BJ (cell line): Measurements from ENCODE around the gene LMAN1L. TPM values are rescaled to one million over a fixed set of nuclear protein-coding genes. Genes with fewer than 3 reads are reported as not detected.

Experiments
- CTCF ChIA-PET: fragments of 350-600 bp; formaldehyde crosslinking; extraction: SDS; loops from one replicate; lab custom pipeline; 2021; ENCODE audit warnings: antibody characterized with exemption, inconsistent platforms; lab: Yijun Ruan, JAX
- POLR2A ChIA-PET: fragments of 300-600 bp; sonication (Branson Sonifier 250); formaldehyde crosslinking; extraction: SDS; loops from one replicate; lab custom pipeline; 2021; ENCODE audit warnings: antibody characterized with exemption; lab: Charles Lee
- DNase-seq: peaks from one replicate; pipeline ENCODE4 v3.0.0-alpha.2; 2011; ENCODE audit warnings: low read depth
- H3K27me3 ChIP-seq: 2 replicates; pipeline ENCODE4 v1.6.0; 2011; ENCODE audit warnings: low read length; ENCODE audit not compliant: control insufficient read depth, insufficient read depth
- H3K36me3 ChIP-seq: 2 replicates; pipeline ENCODE4 v1.5.1; 2011; ENCODE audit warnings: low read length; ENCODE audit not compliant: control insufficient read depth, insufficient read depth
- H3K4me3 ChIP-seq: 2 replicates; pipeline ENCODE4 v1.5.1; 2011; ENCODE audit warnings: low read depth, mild to moderate bottlenecking, control low read depth, low read length
- polyA plus RNA-seq: library from polyadenylated mRNA; depleted of rRNA; stranded (reverse); fragments of >200 nt; gene quantifications from 2 replicates; pipeline ENCODE4 v1.2.3, GENCODE V29; 2011
- TF ChIP-seq, protein P1 (sequence below): IDR thresholded peaks from 2 replicates; pipeline ENCODE4 v1.5.1; 2011; ENCODE audit warnings: low read depth, mild to moderate bottlenecking, control low read depth, inconsistent platforms, low read length, moderate library complexity; ENCODE audit not compliant: insufficient read depth

The LMAN1L gene
- polyA plus RNA-seq, 1 experiment = not detected

DNA sequence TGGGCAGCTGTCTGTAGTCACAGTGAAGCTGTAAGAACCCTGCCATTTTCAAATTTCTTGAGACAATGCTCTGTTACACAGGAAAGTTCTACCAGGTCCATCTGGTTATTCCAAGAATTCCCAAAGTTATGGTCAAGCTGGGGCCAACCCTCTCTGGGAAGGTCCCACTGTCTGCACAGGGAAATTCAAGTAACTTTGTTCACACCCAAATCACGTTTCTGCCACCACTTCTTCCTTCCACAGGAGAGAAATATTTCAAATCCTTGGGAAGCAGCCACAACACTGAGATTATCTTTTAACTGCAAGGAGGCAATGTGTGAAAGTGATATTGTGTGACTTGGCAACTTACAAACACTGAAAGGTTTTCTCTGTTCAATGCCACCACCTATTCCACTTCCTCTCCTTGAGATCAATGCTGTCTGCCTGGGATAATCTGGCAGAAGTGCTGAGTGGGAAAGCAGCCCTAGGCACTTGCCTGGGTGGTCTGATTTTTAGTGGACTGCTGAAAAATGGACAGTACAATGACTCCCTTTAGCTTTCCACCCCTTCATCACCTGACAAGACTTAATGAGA lies 54.9 kb downstream of the LMAN1L start:
- DNase-seq = no peak
- POLR2A ChIA-PET = no interaction called here
- Histone ChIP-seq H3K36me3 (peaks cover 3% of the 10 kb centered on the region; the same call in 1 of the 2 replicates), H3K4me3 (no peak overlapping the region), H3K27me3 (no peaks in the 10 kb centered on the region)
- TF ChIP-seq, protein P1, sequence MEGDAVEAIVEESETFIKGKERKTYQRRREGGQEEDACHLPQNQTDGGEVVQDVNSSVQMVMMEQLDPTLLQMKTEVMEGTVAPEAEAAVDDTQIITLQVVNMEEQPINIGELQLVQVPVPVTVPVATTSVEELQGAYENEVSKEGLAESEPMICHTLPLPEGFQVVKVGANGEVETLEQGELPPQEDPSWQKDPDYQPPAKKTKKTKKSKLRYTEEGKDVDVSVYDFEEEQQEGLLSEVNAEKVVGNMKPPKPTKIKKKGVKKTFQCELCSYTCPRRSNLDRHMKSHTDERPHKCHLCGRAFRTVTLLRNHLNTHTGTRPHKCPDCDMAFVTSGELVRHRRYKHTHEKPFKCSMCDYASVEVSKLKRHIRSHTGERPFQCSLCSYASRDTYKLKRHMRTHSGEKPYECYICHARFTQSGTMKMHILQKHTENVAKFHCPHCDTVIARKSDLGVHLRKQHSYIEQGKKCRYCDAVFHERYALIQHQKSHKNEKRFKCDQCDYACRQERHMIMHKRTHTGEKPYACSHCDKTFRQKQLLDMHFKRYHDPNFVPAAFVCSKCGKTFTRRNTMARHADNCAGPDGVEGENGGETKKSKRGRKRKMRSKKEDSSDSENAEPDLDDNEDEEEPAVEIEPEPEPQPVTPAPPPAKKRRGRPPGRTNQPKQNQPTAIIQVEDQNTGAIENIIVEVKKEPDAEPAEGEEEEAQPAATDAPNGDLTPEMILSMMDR = no peak
- CTCF ChIA-PET = interaction anchor here (1.0 to 3.5 kb wide), 3 partner anchors 9 to 32 kb away, joined by 3 to 10 read pairs (median 3); no protein-coding TSS in a partner anchor

DNA sequence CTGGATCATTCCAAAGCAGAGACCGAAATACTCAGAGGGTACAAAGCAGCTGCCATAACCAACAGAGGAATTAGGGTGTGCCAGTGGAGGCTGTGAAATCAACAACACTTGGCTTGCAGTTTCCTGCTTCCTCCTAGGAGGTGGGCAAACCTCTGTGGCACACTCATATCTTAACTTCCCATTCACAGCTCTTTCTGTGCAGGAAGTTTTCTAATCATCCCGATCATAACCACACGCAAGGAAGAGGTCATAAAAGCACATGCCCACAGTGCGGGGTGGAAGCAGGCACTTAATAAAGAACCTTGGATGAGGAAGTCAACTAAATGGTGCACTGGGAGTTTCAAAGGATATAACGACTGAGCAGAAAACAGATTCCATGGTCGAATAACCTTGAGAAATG lies 55.4 kb downstream of the LMAN1L start:
- Histone ChIP-seq H3K4me3 (no peak overlapping the region), H3K27me3 (no peaks in the 10 kb centered on the region), H3K36me3 (peaks cover 3% of the 10 kb centered on the region; the same call in 1 of the 2 replicates)
- TF ChIP-seq, protein P1 = no peak
- no peak for DNase-seq
- ChIA-PET POLR2A (no interaction called here), CTCF (interaction anchor here (1.0 to 3.5 kb wide), 3 partner anchors 9 to 32 kb away, joined by 3 to 10 read pairs (median 3); no protein-coding TSS in a partner anchor)

DNA sequence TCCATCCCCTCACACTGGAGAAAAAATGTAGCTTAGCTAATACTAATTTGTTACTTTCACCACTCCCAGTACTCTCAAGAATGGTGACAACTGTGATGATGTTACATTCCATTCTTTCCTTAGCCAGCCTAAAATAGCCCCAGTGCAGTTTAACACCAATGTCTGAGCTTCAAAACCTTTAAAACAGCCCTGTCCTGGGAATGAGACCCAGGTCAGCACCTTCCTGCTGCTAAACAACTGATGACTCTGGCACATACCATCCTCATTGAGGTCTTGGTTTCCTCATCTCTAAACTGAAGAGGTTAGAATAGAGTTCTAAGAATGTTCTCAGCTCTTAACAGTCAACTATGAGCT lies 56.7 kb downstream of the LMAN1L start:
- ChIA-PET CTCF (interaction anchor here (0.7 to 3.5 kb wide), 5 partner anchors 10 to 98 kb away, joined by 3 to 10 read pairs (median 5); no protein-coding TSS in a partner anchor), POLR2A (interaction anchor here (0.5 to 0.6 kb wide), 3 partner anchors 13 to 664 kb away, joined by 3 to 5 read pairs (median 3); partner anchors contain the start of gene MPI)
- no peak overlapping the region for H3K4me3 ChIP-seq
- TF ChIP-seq, protein P1 = no peak
- no peak for DNase-seq
- peaks cover 2% of the 10 kb centered on the region; the same call in 1 of the 2 replicates for H3K36me3 ChIP-seq
- no peaks in the 10 kb centered on the region for H3K27me3 ChIP-seq

DNA sequence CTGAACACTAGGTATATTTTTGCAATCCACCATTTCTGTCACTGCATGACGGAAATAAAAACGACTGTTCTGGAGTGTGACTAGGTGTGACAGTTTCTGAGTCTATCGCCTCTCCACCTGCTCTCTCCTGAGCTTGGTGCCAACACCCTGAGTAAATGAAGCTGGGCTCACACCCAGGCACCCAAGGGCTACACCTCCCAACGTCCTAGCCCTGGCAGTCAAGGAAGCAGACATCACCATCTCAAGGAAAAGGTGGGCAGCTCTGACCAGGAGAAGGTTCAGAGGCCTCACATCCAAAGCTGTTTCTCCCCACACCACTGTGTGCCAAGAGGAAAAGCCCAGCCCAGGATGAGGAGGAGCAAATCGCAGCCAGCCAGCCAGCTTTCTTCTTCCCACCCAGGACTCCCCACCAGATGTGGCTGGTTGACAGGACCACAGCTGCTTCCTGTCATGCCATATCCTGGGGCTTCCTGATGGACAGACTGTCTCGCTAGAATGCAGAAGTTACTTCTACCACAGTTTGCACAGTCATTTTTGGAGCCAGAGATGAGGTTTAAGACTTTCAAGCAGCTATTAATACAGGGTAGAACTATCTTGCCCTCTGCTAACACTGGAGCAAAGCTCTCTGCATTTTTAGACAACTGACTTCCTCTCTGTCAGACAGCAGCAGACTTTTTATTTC lies 57.2 kb downstream of the LMAN1L start:
- H3K4me3 ChIP-seq = no peak overlapping the region
- ChIA-PET CTCF (interaction anchor here (0.7 to 3.5 kb wide), 6 partner anchors 11 to 99 kb away, joined by 3 to 10 read pairs (median 4); no protein-coding TSS in a partner anchor), POLR2A (interaction anchor here (0.5 to 0.6 kb wide), 3 partner anchors 14 to 664 kb away, joined by 3 to 5 read pairs (median 3); partner anchors contain the start of gene MPI)
- no peaks in the 10 kb centered on the region for H3K27me3 ChIP-seq
- peaks cover 2% of the 10 kb centered on the region; the same call in 1 of the 2 replicates for H3K36me3 ChIP-seq
- TF ChIP-seq, protein P1 = no peak
- no peak for DNase-seq
